Muscle layer of colon (tissue), 2 donors: ENCODE measurements around the gene TOP3B.
A peak's percentile ranks its signal among the peaks of the same experiment; 100 is the strongest.

Source experiments
- H3K27ac ChIP-seq: one replicate; pipeline ENCODE4 v1.7.0; 2013; ENCODE audit warnings: low read depth, mild to moderate bottlenecking, low read length, moderate library complexity
- H3K27me3 ChIP-seq, 2 donors: one replicate each; pipeline ENCODE4 v1.7.0; 2013; ENCODE audit warnings: low read length in 2 of 2, mild to moderate bottlenecking in 2 of 2; ENCODE audit not compliant: insufficient read depth in 2 of 2, control insufficient read depth in 1 of 2
- H3K36me3 ChIP-seq: one replicate; pipeline ENCODE4 v1.7.0; 2013; ENCODE audit warnings: mild to moderate bottlenecking, low read length; ENCODE audit not compliant: insufficient read depth
- H3K4me1 ChIP-seq: one replicate; pipeline ENCODE4 v1.7.0; 2013; ENCODE audit warnings: mild to moderate bottlenecking, low read length; ENCODE audit not compliant: insufficient read depth
- H3K4me3 ChIP-seq, 2 donors: one replicate each; pipeline ENCODE4 v1.7.0; 2013; ENCODE audit warnings: low read length in 2 of 2, low read depth in 1 of 2, mild to moderate bottlenecking in 1 of 2, moderate library complexity in 1 of 2
- H3K9ac ChIP-seq: one replicate; pipeline ENCODE4 v1.7.0; 2013; ENCODE audit warnings: low read length
- H3K9me3 ChIP-seq: one replicate; pipeline ENCODE4 v1.7.0; 2013; ENCODE audit warnings: mild to moderate bottlenecking, low read length
- donor health status: abdominal sarcoma.
- donor health status: Adenocarcinoma of cecum.

The TOP3B gene

DNA sequence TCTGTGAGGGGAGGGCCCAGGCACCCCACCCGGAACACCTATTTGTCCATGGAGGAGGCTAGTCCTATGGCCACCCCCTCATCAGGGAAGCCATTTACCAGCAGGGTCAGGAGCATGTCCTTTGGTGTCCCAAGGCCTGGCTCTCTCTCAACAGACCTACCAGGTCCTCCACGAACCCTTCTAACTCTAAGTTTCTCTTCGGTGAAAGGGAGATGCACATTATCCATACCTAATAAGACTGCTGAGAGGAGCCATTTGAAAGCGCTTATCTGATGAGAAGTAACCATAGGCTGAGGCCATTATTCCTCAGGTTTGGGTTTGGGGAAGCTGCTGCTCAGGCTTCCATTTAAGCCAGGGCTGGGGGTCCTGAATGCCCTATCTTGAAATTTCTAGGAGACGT, 9.2 kb upstream of the TOP3B start:
- Histone ChIP-seq H3K27ac (no peak overlapping the region), H3K9ac (no peak overlapping the region), H3K4me1 (no peaks in the 10 kb centered on the region), H3K9me3 (no peaks in the 10 kb centered on the region), H3K36me3 (no peaks in the 10 kb centered on the region), H3K27me3 (no peaks in the 10 kb centered on the region), H3K4me3 (no peak overlapping the region)

DNA sequence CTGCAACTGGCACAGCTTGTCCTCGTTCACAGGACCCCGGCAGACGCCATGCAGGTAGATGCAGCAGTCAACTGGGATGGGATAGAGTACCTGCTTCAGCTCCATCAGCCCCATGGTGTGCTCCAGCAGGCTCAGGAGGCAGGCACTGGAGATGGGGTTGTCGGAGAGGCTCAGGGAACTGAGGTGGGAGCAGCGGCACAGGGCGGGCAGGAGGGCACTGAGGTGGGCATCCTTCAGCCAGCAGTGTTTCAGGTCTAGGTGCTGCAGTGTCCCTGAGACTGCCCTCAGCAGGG, 8.7 kb upstream of the TOP3B start:
- H3K4me3 ChIP-seq: no peak overlapping the region
- H3K9me3 ChIP-seq: no peaks in the 10 kb centered on the region
- H3K4me1 ChIP-seq: no peaks in the 10 kb centered on the region
- no peaks in the 10 kb centered on the region for H3K36me3 ChIP-seq
- no peak overlapping the region for H3K9ac ChIP-seq
- H3K27me3 ChIP-seq: no peaks in the 10 kb centered on the region
- no peak overlapping the region for H3K27ac ChIP-seq

DNA sequence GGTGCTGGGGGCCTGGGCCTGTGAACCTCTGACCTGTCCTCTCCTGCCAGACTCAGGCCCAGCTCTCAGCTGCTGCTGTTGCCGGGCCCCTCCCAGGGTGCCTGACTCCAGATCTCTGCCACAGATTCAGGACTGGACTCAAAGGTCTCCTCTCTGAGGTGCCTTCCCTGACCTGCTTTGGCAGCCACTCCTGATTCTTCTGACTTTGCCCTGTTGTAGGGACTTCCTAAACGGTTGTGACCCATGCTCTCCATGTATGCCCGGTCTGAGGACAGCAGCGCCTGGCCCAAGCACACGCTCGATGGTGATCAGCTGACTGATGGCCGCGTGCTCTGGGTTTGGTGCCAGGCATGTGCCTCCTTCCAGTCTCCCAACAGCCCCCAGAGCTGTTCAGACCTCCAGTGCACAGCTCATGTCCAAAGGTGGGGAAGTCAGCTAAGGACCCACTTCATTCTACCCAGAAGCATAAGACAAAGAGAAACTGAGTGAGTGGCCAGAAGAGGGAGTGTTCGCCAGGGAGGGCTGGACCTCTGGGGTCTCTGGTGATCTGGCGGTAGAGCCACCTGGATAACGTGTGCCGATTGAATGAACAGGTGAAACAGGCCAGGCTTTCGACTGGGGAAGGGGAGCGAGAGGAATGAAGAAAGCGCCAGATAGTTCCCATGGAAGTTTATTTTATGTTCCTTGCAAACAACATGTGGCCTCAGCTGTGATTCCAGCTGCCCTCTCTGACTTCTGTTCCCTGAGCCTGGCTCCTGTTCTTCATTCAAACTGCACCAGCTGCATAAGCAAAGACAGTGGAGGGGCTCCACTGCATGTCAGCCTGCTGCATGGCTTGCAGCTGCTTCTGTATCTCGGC, 8.1 kb upstream of the TOP3B start:
- Histone ChIP-seq H3K27me3 (no peaks in the 10 kb centered on the region), H3K27ac (no peak overlapping the region), H3K4me1 (no peaks in the 10 kb centered on the region), H3K36me3 (no peaks in the 10 kb centered on the region), H3K4me3 (no peak overlapping the region), H3K9me3 (no peaks in the 10 kb centered on the region), H3K9ac (no peak overlapping the region)

DNA sequence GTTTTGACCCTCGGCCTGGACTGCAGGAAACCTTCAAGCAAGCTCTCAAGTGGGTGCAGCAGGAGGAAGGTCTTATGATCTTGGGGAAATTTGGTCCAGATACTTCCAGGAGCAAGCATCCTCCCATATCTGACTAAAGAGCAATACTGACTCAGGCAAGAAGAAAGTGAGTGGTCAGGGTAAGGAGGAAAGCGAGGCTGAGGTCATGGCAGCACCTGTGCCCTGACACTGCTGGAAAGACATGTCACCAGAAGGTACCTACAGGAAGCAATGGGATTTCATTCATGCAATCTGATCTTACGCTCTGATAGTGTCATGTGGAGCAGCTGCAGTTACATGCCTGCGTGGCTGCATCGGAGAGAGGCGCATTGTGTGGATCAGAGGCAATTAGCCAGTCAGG, 6.5 kb upstream of the TOP3B start:
- no peaks in the 10 kb centered on the region for H3K9me3 ChIP-seq
- H3K27me3 ChIP-seq: no peaks in the 10 kb centered on the region
- no peak overlapping the region for H3K27ac ChIP-seq
- H3K36me3 ChIP-seq: no peaks in the 10 kb centered on the region
- no peak overlapping the region for H3K4me3 ChIP-seq
- no peak overlapping the region for H3K9ac ChIP-seq
- H3K4me1 ChIP-seq: no peaks in the 10 kb centered on the region

DNA sequence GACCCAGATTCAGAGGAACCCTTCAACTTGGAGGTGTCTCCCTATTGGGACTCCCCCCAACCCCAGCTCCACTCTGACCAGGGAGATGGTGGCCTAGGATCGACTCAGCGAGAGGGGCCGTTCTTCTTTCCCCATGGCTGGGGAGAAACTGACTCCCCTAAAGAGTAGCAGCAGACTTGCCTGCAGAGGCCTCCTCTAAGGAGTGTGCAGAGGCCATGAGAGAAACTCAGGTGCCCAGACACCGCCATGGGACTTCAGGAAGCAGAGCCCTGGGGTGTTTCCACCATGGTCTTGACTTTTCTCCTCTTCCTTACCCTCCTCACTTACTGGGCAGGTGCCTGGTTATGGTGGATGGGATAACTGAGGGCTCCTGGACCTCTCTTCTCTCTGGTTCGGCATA, 2.6 kb upstream of the TOP3B start:
- H3K4me3 ChIP-seq: no peak overlapping the region
- H3K36me3 ChIP-seq: no peaks in the 10 kb centered on the region
- H3K9ac ChIP-seq: no peak overlapping the region
- H3K27ac ChIP-seq: no peak overlapping the region
- no peaks in the 10 kb centered on the region for H3K27me3 ChIP-seq
- no peaks in the 10 kb centered on the region for H3K9me3 ChIP-seq
- H3K4me1 ChIP-seq: peaks cover 10% of the 10 kb centered on the region

DNA sequence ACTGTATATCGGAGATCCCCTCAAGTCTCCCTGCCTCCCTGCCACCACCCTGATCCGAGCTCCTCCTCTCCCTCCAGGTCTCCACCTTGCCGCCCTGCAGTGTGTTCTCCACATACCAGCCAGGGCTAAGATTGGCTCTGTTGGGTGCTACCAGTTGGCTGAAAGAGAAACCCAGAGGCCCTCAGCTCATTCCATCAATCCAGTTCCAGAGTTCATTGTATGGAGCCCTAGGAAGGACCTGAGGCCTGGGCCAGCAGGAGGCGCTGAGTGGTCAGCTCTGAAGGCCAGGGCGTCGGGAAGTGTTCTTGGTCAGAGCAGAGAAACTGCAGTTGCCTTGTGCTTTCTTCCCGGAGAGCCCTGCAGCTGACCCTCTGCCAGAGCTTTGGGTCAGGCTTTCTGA, 2.2 kb upstream of the TOP3B start:
- Histone ChIP-seq H3K4me3 (no peak overlapping the region), H3K9ac (no peak overlapping the region), H3K36me3 (no peaks in the 10 kb centered on the region), H3K27me3 (no peaks in the 10 kb centered on the region), H3K4me1 (peaks cover 10% of the 10 kb centered on the region), H3K27ac (no peak overlapping the region), H3K9me3 (no peaks in the 10 kb centered on the region)

DNA sequence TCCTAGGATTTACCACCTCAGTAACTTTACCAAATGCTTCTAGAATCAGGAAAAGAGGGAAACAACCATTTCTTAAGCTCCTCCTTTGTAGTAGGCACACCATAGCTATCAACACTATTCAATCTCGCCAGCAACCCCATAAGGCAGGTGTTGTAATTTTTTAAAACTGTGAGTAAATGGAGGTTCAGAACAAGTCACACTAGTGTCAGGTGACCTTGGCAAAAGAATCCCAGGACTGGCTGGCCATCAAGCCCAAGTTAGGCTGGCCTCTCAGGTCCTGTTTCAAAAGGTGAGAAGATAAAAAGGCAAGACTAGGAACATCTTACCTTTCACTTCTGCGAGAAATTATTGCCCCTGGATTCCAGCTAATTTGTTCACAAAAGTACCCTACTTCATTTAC, 713 bp downstream of the TOP3B start:
- peak overlapping the region; percentile 57 for H3K27ac ChIP-seq
- peaks cover 10% of the 10 kb centered on the region for H3K4me1 ChIP-seq

DNA sequence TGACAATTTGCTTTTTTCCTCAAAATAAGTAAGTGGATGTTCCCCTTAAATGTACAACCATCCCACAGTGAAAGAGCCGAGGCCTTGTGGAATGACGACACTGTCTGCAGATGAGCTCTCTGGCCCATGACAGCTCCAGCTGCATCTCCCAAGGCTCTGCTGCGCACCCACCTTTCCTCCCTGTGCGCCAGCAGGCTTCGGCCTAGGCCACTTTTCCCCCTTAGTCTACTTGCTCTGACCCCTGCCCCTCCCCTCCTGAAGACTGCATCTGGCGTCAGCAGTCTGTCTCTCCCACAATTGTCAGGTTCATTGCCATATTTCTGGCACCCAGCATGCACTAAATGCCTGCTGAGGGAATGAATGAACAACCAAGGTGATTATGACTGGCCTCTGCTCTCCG, 2.0 kb downstream of the TOP3B start:
- peaks cover 4% of the 10 kb centered on the region for H3K36me3 ChIP-seq
- H3K4me1 ChIP-seq: peaks cover 10% of the 10 kb centered on the region
- no peak overlapping the region for H3K4me3 ChIP-seq
- no peaks in the 10 kb centered on the region for H3K9me3 ChIP-seq
- H3K27me3 ChIP-seq: no peaks in the 10 kb centered on the region
- H3K9ac ChIP-seq: no peak overlapping the region
- H3K27ac ChIP-seq: no peak overlapping the region

More for the DNA sequence above, 713 bp downstream of the TOP3B start:
- H3K9ac ChIP-seq: peak overlapping the region; percentile 81
- H3K27me3 ChIP-seq: no peaks in the 10 kb centered on the region
- no peaks in the 10 kb centered on the region for H3K9me3 ChIP-seq
- H3K36me3 ChIP-seq: no peaks in the 10 kb centered on the region
- H3K4me3 ChIP-seq: peak overlapping the region; percentile 66 to 90

DNA sequence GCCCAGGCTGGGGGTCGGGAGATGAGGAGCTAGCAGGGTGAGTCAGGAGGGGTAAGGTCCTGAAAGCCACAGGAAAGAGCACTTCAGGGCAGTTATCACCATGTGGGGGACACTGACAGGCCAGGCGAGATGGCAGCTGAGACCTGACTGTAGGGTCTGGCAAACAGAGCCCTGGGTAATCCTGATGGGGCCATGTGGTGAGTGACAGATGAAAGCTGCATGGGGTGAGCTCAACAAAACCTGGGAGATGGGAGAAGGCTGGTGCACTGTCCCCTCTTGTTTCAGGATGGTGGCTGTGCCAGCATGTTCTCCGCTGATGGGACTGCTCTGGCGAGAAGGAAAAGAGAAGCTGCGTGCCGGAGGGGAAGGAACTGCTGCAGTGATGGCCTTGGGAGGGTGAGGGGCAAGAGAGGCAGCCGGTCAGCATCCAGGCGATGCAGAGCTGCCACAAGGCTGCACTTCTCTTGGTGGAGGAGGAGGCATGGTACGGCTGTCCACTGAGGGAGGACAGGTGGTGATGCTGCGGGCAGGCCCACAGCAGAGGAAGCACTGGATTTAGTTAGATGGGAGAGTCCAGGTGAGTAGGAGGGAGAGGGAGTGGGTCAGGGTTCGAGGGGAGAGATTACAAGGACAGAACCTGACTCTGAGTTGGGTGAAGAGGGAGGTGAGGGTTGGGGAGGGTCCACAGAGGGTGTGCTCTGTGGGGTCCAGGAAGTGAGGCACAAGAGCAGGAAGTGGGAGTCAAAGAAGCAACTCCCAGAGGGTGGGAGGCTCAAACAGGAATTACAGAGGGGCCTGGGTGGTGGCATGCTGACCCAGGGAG, 3.8 kb downstream of the TOP3B start:
- no peaks in the 10 kb centered on the region for H3K27me3 ChIP-seq
- H3K4me3 ChIP-seq: no peak overlapping the region
- H3K9me3 ChIP-seq: no peaks in the 10 kb centered on the region
- H3K36me3 ChIP-seq: peaks cover 21% of the 10 kb centered on the region
- no peak overlapping the region for H3K9ac ChIP-seq
- H3K27ac ChIP-seq: no peak overlapping the region
- H3K4me1 ChIP-seq: peaks cover 10% of the 10 kb centered on the region

DNA sequence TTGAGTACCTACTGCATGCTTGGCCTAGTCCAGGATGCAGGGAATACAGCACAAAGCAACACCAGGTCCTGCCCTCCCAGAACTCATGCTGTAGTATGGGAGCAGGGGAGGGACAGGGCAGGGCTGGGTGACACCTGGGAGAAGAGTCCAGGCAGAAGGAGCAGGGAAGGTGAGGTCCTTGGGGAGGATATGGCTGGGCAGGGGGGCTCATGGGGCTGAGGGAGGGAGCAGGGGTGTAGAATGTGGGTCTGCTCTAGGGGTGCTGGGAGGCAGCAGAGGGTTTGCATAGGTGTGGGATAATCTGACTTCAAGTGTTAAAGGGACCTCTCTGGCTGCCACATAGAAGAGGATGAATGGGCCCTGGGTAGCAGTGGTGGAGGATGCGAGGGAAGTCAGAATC, 4.8 kb downstream of the TOP3B start:
- Histone ChIP-seq H3K9ac (no peak overlapping the region), H3K27me3 (no peaks in the 10 kb centered on the region), H3K36me3 (peaks cover 31% of the 10 kb centered on the region), H3K4me3 (no peak overlapping the region), H3K9me3 (no peaks in the 10 kb centered on the region), H3K4me1 (peaks cover 10% of the 10 kb centered on the region), H3K27ac (no peak overlapping the region)

DNA sequence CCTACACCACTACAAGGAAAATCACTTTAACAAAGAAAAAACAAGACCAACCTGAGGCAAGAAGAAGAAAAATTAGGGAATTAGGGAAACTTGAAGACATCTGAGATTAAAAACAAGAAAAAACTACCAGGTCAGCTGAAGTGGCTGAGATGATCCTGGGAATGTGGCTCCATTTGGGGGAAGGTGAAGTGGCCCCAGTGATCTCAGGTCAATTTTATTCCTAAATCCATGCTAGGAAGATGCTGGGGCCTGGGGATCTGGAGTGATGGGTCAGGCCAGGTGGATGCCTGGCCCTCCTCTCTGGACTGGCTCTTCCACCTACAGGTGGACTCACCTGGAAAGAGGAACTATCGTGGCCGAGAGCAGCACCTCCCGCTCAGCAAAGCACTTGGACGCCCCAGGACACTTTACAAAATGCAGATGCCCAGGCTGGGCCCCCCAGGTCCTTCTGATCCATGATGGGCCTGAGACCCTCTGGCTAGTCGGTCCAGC, 6.7 kb downstream of the TOP3B start:
- Histone ChIP-seq H3K36me3 (peaks cover 50% of the 10 kb centered on the region), H3K4me1 (no peaks in the 10 kb centered on the region), H3K27ac (no peak overlapping the region), H3K4me3 (no peak overlapping the region), H3K27me3 (no peaks in the 10 kb centered on the region), H3K9ac (no peak overlapping the region), H3K9me3 (no peaks in the 10 kb centered on the region)
